Activated CD4-positive, alpha-beta T cell treated with anti-CD3 and anti-CD28 coated beads, Interleukin-2, Interleukin-4, amounts not matched to agents 100 ng/mL and 50 ng/mL, durations not matched to agents 16 hours and 8 hours (primary cell): ENCODE results near the gene PIK3R3.
A peak's percentile ranks its signal among the peaks of the same experiment; 100 is the strongest.
"Not testable (repeated sequence)": the region's sequence is repeated elsewhere in the genome, so short reads cannot be mapped to it uniquely, and the experiment has no call there.

ENCODE experiments used
- DNase-seq: peaks from one replicate; pipeline ENCODE4 v3.0.0-alpha.2; 2020; ENCODE audit warnings: low spot score

Gene PIK3R3

GRCh38 chr1:46102769-46103476 lies 29.5 kb downstream of the PIK3R3 start:
- peak; percentile 22 for DNase-seq

DNA sequence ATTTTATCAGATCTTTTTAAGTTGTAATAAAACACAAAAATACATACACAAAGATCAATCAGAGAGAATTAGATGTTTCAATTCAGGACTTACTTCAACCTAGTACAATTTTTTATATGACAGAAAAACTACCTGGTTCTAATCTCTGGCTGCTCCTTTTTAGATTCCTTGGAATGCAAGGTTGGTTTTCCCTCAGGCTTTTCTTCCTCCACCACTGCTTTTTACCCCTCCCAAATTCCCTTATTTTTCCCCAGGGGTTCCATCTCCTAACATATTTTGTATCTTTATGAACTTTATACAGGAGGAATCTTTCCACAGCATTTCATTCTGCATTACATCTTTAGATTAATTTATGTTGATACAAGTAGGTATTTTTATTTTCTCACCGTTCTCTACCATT lies 33.2 kb downstream of the PIK3R3 start:
- no peak for DNase-seq

GRCh38 chr1:46098027-46098712 lies 34.3 kb downstream of the PIK3R3 start:
- peak; percentile 18 for DNase-seq

GRCh38 chr1:46097149-46097472 lies 35.3 kb downstream of the PIK3R3 start:
- no peak for DNase-seq

DNA sequence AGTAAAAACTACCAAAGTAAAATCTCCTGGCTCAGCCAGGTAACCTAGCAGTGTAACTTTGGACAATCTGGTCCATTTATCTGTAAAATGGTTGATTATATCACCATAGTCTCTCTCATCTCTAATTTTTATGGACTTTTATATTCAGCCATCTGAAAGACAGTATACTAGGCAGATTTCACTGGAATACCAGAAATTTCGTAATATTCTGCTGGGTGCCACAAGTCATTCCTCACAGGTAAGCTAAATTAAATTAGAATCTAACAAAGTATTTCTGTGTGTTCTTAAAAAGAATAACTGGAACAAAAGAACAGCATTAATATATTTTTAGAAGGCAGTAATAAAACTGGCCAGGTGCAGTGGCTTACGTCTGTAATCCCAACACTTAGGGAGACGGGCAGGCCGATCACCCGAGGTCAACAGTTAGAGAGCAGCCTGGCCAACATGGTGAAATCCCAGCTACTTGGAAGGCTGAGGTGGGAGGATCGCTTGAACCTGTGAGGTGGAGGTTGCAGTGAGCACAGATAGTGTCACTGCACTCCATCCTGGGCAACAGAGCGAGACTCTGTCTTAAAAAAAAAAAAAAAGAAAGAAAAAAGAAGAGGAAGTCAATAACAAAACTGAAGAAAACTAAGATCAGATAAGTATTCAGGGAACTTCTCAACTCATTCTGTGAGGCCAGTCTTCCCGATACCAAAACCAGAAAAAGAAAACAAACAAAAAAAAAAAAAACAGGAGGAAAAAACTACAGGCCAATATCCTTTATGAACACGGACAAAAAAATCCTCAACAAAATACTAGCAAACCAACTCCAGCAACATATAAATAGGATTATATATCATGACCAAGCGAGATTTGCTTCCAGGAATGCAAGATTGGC lies 35.9 kb downstream of the PIK3R3 start:
- no peak for DNase-seq

- not testable (repeated sequence) for DNase-seq
Measured at GRCh38 chr1:46095110-46095509, 37.3 kb downstream of the PIK3R3 start.

DNA sequence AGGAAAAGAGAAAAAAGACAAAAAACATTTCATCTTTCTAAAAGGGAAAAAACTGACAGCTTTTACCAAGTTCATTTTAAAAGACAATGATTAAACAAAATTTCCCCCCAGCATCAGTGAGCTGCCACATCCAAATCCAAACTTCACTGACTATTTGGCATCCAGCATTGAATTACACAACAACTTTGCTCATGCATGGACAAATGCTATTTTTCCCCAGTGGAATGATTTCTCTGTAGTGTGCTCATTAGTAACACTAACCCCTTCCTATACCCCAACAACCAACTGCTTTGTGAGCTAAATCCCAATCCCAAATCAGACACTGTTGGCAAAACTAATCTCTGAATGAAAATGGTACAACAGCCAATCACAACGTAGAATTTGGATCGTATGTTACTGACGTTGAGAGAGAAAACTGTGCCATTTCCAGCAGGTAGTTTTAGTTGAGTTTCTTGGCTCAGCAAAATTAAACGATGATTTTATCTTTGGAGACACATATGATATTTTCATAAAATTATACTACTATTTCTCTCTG lies 37.9 kb downstream of the PIK3R3 start:
- DNase-seq, result no peak

GRCh38 chr1:46093832-46094231 lies 38.6 kb downstream of the PIK3R3 start:
- not testable (repeated sequence) for DNase-seq

DNA sequence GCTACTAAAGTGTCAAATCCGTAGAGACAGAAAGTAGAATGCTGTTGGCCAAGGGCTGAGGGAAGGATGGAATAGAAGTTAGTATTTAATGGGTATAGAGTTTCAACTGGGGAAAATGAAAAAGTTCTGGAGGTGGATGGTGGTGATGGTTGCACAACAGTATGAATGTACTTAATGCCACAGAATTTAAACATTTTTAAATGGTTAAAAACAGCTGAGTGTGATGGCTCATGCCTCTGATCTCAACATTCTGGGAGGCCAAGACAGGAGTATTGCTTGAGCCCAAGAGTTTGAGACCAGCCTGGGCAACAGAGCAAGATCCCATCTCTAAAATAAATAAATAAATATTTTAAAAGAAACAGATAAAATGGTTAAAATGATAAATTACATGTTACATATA lies 44.5 kb downstream of the PIK3R3 start:
- DNase-seq, result no peak

DNA sequence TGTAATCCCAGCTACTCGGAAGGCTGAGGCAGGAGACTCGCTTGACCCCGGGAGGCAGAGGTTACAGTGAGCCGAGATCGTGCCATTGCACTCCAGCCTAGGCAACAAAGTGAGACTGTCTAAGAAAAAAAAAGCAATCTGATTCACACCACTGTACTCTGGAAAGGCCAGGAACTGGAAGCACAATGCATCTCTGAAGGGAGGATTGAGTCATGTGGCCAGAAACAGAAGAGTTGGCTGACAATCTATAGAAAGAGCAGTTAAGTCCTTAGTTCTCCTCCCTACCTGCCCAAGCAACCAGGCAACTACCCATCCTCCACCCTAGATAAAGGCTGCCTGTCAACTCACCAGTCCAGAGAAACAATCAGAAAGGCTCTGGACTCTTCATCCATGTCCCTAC lies 45.9 kb downstream of the PIK3R3 start:
- DNase-seq, result no peak

- DNase-seq, result no peak
Measured at GRCh38 chr1:46084553-46085451, 47.6 kb downstream of the PIK3R3 start.

DNA sequence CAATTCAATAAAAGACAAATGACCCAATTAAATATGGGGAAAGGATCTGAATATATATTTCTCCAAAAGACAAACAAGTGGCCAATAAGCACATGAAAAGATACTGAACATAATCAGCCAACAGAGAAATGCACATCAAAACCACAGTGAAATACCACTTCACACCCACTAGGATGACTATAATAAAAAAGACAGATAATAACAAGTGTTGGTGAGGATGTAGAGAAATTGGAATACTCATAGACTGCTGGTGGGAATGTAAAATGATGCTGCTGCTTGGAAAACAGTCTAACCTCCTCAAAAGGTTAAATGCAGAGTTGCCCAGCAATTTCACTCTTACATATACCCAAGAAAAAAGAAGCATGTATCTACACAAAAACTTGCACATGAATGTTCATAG lies 48.9 kb downstream of the PIK3R3 start:
- no peak for DNase-seq

- DNase-seq, result no peak
Measured at GRCh38 chr1:46081619-46082018, 50.8 kb downstream of the PIK3R3 start.

- DNase-seq, result no peak
Measured at GRCh38 chr1:46081206-46081605, 51.2 kb downstream of the PIK3R3 start.

GRCh38 chr1:46080257-46080656 lies 52.2 kb downstream of the PIK3R3 start:
- DNase-seq, result no peak

DNA sequence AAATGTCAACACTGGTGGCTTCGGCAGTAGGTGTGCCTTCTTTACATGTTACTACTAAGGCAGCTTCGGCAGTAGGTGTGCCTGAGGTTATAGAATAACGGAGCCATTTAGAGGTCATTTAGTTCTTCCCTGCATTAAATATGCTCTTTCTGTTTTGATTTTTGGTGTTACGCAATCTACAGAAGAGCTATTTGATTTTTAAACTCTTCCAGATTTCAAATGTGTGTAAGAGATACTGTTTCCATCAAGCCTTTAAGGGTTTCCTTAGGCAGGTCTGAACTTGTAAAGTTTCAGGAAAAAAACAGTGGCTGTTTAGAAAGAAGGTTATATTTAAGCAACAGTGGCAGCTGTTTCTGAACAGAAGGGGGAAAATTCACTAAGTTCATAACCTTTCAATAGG lies 54.8 kb downstream of the PIK3R3 start:
- DNase-seq, result no peak

GRCh38 chr1:46076343-46076742 lies 56.1 kb downstream of the PIK3R3 start:
- no peak for DNase-seq

DNA sequence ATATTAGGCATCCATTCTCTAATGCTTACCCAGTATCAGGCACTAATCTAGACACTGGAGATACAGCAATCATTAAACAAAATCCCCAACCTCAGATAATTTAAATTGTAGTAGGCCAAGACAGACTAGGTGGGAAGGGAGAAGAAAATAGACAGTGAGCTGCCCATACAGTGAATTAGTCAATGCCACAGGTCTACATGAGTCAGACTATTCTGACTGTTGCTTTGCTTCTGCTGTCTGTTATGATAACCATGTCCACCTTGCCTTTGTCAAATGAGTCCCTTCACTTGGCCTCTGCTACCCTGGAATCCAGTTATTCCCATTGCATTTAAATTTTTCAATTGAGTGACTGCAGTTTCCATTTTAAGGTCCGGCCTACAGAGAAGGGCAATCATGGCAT lies 59.5 kb downstream of the PIK3R3 start:
- no peak for DNase-seq

GRCh38 chr1:46070164-46070814 lies 62.1 kb downstream of the PIK3R3 start:
- no peak for DNase-seq

DNA sequence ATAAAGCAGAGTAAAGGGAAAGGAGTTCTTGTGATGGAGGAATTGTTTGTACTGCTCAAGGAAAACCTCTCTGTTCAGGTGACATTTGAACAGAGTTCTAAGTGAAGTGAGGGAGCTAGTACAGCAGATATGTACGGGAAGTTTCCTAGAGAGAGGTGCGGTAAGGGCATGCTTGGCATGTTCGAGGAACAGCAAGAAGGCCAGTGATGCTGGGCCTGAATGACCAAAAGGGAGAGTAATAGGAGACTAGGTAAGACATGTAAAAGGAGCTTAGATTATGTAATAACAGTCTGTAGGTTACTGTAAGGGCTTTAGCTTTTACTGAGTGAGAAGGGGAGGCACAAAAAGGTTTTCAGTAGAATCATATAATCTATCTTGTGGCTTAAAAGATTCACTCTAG lies 63.9 kb downstream of the PIK3R3 start:
- DNase-seq, result no peak

- no peak for DNase-seq
Measured at GRCh38 chr1:46067652-46068051, 64.8 kb downstream of the PIK3R3 start.
